K562 (cell line): Measurements from ENCODE around the gene MALAT1. TPM values are rescaled to one million over a fixed set of nuclear protein-coding genes. Genes with fewer than 3 reads are reported as not detected.

Experiments used
- ARID1B ChIP-seq: fragments of 450-650 bp; IDR thresholded peaks from 2 replicates; pipeline ENCODE4 v1.6.1; 2016; ENCODE audit warnings: antibody characterized with exemption, mild to moderate bottlenecking, inconsistent platforms
- C11orf30 ChIP-seq: fragments of 450-650 bp; IDR thresholded peaks from 2 replicates; pipeline ENCODE4 v1.6.1; 2016; ENCODE audit warnings: low read depth, mild to moderate bottlenecking
- DNMT1 ChIP-seq: fragments of 450-650 bp; IDR thresholded peaks from 2 replicates; pipeline ENCODE4 v1.6.1; 2016; ENCODE audit warnings: antibody characterized with exemption, mild to moderate bottlenecking
- ELF4 ChIP-seq: fragments of 450-650 bp; formaldehyde crosslinking; IDR thresholded peaks from 2 replicates; pipeline ENCODE4 v1.4.0; 2022; ENCODE audit warnings: missing genetic modification characterization
- ETS2 ChIP-seq: IDR thresholded peaks from 2 replicates; pipeline ENCODE4 v1.6.1; 2016; ENCODE audit warnings: borderline replicate concordance, missing genetic modification characterization, mild to moderate bottlenecking, moderate library complexity, missing compliant biosample characterization; ENCODE audit not compliant: poor library complexity, severe bottlenecking
- FOXP1 ChIP-seq: sonication (generic); formaldehyde crosslinking; IDR thresholded peaks from 2 replicates; pipeline ENCODE4 v1.8.0; 2022; ENCODE audit warnings: mild to moderate bottlenecking, missing genetic modification reagents
- GABPB2 ChIP-seq: fragments of 250-450 bp; sonication (Bioruptor Pico); conservative IDR thresholded peaks from 2 replicates; pipeline ENCODE4 v1.5.1; 2021; ENCODE audit warnings: mild to moderate bottlenecking
- GATAD2B ChIP-seq: fragments of 450-650 bp; IDR thresholded peaks from 2 replicates; pipeline ENCODE4 v1.6.1; 2017; ENCODE audit warnings: mild to moderate bottlenecking, borderline replicate concordance
- JUNB ChIP-seq: fragments of 450-650 bp; formaldehyde crosslinking; conservative IDR thresholded peaks from 2 replicates; pipeline ENCODE4 v1.4.0; 2020; ENCODE audit warnings: mild to moderate bottlenecking
- KAT7 ChIP-seq: sonication (generic); formaldehyde crosslinking; IDR thresholded peaks from 2 replicates; pipeline ENCODE4 v1.8.0; 2022; ENCODE audit warnings: missing genetic modification reagents, mild to moderate bottlenecking, borderline replicate concordance
- MAFG ChIP-seq: fragments of 450-650 bp; conservative IDR thresholded peaks from 2 replicates; pipeline ENCODE4 v1.6.1; 2016; ENCODE audit warnings: missing genetic modification characterization, missing compliant biosample characterization
- PHB ChIP-seq: fragments of 250-450 bp; sonication (Bioruptor Pico); IDR thresholded peaks from 2 replicates; pipeline ENCODE4 v1.5.0; 2021
- polyA plus RNA-seq, 8 experiments: library from polyadenylated mRNA; depleted of rRNA in 4 of 8; stranded (reverse) in 5 of 8; unstranded in 3 of 8; fragments of >200 nt; fragmentation: Nextera tagmentation in 2 of 8; fragmentation: Illumina TruSeq in 1 of 8; extraction: Ambion mirVana in 2 of 8; extraction: Trizol in 1 of 8; gene quantifications; 2 replicates each; pipeline versions ENCODE4 v1.2.1 to v1.2.3, GENCODE V29; 2011 to 2014; ENCODE audit warnings: inconsistent platforms in 1 of 8, missing spikeins in 1 of 8
- total RNA-seq, 7 experiments: library from RNA; depleted of rRNA in 6 of 7; stranded (reverse); fragments of >200 nt in 6 of 7; fragmentation: Illumina TruSeq in 2 of 7; extraction: Trizol in 2 of 7; gene quantifications; 2 replicates each; pipeline versions ENCODE4 v1.2.1 to v1.2.3, GENCODE V29; 2011 to 2021; ENCODE audit warnings: low replicate concordance in 1 of 7
- TF ChIP-seq, protein P1 (sequence below): sonication (generic); formaldehyde crosslinking; IDR thresholded peaks from 2 replicates; pipeline ENCODE4 v1.8.0; 2022; ENCODE audit warnings: mild to moderate bottlenecking, missing genetic modification reagents
- TF ChIP-seq, protein P2 (sequence below), 2 experiments: fragments of 450-650 bp in 1 of 2; sonication (generic) in 1 of 2; formaldehyde crosslinking in 1 of 2; IDR thresholded peaks; 2 replicates each; pipeline versions ENCODE4 v1.7.1 to v1.9.0; 2016 to 2022; ENCODE audit warnings: inconsistent platforms in 1 of 2, mild to moderate bottlenecking in 1 of 2, missing genetic modification reagents in 1 of 2

MALAT1 gene
- total and polyA plus RNA-seq, 9 of the 15 experiments (the other 6 are each of a cell fraction or from before 2014, with no cell fraction given), result 363 to 8,715 (median 2,351) TPM

DNA sequence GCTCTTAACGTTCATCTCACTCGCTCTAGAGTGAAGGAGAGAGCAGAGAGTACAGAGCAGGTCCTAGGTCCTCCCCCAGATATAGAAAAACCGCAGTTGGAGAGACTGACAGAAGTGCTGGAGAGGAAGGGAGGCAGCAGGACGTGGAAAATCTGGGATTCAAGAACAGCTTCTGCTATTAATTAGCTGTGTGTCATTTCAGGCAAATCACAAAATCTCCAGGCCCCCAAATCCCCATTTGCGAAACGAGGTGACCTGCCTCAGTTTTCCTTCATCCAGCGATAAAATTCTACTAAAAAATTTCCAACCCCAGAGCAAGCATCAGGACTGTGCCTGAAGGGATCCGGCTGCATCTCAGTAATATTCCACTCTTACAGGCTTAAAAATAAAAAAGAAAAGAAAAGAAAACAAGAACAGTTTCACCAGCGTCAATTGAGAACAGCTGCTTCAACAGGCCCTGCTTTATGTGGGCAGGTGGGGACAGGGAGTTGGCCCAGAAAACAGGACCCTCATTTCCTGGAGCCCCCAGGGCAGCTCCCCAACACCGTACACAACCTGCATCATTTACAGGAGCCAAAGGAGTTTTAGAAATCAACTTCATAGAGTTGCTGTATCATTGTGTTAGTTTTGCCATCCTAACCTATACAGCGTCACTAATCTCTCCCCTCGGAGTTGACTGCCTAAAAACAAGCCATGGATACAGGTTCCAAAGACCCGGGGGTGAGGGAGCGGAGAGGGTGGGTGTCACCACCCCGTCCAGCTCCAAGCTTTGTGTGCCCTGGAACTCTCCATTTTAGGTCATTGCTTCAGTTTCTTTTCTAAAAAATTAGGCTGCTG, 2.3 kb upstream of the MALAT1 start (continued):
- TF ChIP-seq, protein P1, sequence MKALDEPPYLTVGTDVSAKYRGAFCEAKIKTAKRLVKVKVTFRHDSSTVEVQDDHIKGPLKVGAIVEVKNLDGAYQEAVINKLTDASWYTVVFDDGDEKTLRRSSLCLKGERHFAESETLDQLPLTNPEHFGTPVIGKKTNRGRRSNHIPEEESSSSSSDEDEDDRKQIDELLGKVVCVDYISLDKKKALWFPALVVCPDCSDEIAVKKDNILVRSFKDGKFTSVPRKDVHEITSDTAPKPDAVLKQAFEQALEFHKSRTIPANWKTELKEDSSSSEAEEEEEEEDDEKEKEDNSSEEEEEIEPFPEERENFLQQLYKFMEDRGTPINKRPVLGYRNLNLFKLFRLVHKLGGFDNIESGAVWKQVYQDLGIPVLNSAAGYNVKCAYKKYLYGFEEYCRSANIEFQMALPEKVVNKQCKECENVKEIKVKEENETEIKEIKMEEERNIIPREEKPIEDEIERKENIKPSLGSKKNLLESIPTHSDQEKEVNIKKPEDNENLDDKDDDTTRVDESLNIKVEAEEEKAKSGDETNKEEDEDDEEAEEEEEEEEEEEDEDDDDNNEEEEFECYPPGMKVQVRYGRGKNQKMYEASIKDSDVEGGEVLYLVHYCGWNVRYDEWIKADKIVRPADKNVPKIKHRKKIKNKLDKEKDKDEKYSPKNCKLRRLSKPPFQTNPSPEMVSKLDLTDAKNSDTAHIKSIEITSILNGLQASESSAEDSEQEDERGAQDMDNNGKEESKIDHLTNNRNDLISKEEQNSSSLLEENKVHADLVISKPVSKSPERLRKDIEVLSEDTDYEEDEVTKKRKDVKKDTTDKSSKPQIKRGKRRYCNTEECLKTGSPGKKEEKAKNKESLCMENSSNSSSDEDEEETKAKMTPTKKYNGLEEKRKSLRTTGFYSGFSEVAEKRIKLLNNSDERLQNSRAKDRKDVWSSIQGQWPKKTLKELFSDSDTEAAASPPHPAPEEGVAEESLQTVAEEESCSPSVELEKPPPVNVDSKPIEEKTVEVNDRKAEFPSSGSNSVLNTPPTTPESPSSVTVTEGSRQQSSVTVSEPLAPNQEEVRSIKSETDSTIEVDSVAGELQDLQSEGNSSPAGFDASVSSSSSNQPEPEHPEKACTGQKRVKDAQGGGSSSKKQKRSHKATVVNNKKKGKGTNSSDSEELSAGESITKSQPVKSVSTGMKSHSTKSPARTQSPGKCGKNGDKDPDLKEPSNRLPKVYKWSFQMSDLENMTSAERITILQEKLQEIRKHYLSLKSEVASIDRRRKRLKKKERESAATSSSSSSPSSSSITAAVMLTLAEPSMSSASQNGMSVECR (CRISPR knock-in tag), result no peak
- TF ChIP-seq GABPB2 (CRISPR knock-in tag), result no peak
- no peak for TF ChIP-seq GATAD2B
- TF ChIP-seq KAT7 (CRISPR knock-in tag), result peak; percentile 80
- TF ChIP-seq C11orf30, result no peak
- TF ChIP-seq JUNB (CRISPR knock-in tag), result no peak
- 0 out of 2 replicates have a peak, but pooled peaks have one; percentile 73 for TF ChIP-seq PHB (CRISPR knock-in tag)
- TF ChIP-seq FOXP1 (CRISPR knock-in tag), result no peak
- TF ChIP-seq ETS2 (tag), result no peak
- TF ChIP-seq ELF4 (CRISPR knock-in tag), result peak; percentile 9; the same call in 1 of the 2 replicates
- TF ChIP-seq, protein P2, sequence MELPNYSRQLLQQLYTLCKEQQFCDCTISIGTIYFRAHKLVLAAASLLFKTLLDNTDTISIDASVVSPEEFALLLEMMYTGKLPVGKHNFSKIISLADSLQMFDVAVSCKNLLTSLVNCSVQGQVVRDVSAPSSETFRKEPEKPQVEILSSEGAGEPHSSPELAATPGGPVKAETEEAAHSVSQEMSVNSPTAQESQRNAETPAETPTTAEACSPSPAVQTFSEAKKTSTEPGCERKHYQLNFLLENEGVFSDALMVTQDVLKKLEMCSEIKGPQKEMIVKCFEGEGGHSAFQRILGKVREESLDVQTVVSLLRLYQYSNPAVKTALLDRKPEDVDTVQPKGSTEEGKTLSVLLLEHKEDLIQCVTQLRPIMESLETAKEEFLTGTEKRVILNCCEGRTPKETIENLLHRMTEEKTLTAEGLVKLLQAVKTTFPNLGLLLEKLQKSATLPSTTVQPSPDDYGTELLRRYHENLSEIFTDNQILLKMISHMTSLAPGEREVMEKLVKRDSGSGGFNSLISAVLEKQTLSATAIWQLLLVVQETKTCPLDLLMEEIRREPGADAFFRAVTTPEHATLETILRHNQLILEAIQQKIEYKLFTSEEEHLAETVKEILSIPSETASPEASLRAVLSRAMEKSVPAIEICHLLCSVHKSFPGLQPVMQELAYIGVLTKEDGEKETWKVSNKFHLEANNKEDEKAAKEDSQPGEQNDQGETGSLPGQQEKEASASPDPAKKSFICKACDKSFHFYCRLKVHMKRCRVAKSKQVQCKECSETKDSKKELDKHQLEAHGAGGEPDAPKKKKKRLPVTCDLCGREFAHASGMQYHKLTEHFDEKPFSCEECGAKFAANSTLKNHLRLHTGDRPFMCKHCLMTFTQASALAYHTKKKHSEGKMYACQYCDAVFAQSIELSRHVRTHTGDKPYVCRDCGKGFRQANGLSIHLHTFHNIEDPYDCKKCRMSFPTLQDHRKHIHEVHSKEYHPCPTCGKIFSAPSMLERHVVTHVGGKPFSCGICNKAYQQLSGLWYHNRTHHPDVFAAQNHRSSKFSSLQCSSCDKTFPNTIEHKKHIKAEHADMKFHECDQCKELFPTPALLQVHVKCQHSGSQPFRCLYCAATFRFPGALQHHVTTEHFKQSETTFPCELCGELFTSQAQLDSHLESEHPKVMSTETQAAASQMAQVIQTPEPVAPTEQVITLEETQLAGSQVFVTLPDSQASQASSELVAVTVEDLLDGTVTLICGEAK (IDR thresholded peaks at IDR 0.05), result no peak
- TF ChIP-seq, protein P2 (CRISPR knock-in tag; IDR thresholded peaks at IDR 0.05), result no peak
- TF ChIP-seq MAFG (tag), result 0 out of 2 replicates have a peak, but pooled peaks have one; percentile 18
- TF ChIP-seq ARID1B, result no peak
- no peak for TF ChIP-seq DNMT1
